NCI-H748 treated with DMSO at 0.1 percent for 48 hours (cell line): Measurements from ENCODE around the gene MEGF11.
A peak's percentile ranks its signal among the peaks of the same experiment; 100 is the strongest.
"Not testable (repeated sequence)": the region's sequence is repeated elsewhere in the genome, so short reads cannot be mapped to it uniquely, and the experiment has no call there.

Source experiments
- DNase-seq: peaks from one replicate; lab custom pipeline; 2025; lab: John Stamatoyannopoulos, UW

The MEGF11 gene

GRCh38 chr15:66275352-66275751 is 21.8 kb upstream of the MEGF11 start:
- no peak for DNase-seq

- DNase-seq: no peak
Measured at GRCh38 chr15:66270932-66271331, 17.4 kb upstream of the MEGF11 start.

- DNase-seq: no peak
Measured at GRCh38 chr15:66269326-66270090, 16.0 kb upstream of the MEGF11 start.

- no peak for DNase-seq
Measured at GRCh38 chr15:66264859-66265513, 11.4 kb upstream of the MEGF11 start.

GRCh38 chr15:66262837-66263236 is 9.3 kb upstream of the MEGF11 start:
- DNase-seq: not testable (repeated sequence)

- DNase-seq: no peak
Measured at GRCh38 chr15:66261056-66261455, 7.5 kb upstream of the MEGF11 start.

- no peak for DNase-seq
Measured at GRCh38 chr15:66256692-66257091, 3.1 kb upstream of the MEGF11 start.

GRCh38 chr15:66254951-66255676 is 1.6 kb upstream of the MEGF11 start:
- DNase-seq: no peak

- DNase-seq: no peak
Measured at GRCh38 chr15:66254089-66254950, 770 bp upstream of the MEGF11 start.

- DNase-seq: no peak
Measured at GRCh38 chr15:66252685-66253417, 699 bp downstream of the MEGF11 start.

GRCh38 chr15:66251790-66252684 is 1.5 kb downstream of the MEGF11 start:
- DNase-seq: peak; percentile 23

- DNase-seq: no peak
Measured at GRCh38 chr15:66251065-66251789, 2.3 kb downstream of the MEGF11 start.

GRCh38 chr15:66249605-66250174 is 3.9 kb downstream of the MEGF11 start:
- no peak for DNase-seq

GRCh38 chr15:66246937-66247336 is 6.6 kb downstream of the MEGF11 start:
- DNase-seq: no peak

- DNase-seq: not testable (repeated sequence)
Measured at GRCh38 chr15:66245832-66246231, 7.7 kb downstream of the MEGF11 start.

GRCh38 chr15:66241908-66242285 is 11.7 kb downstream of the MEGF11 start:
- DNase-seq: no peak

- DNase-seq: no peak
Measured at GRCh38 chr15:66241087-66241907, 12.3 kb downstream of the MEGF11 start.

GRCh38 chr15:66240240-66240794 is 13.2 kb downstream of the MEGF11 start:
- no peak for DNase-seq
